ENCODE measurements around the gene HSPB7.
"Not testable (repeated sequence)": the region's sequence is repeated elsewhere in the genome, so short reads cannot be mapped to it uniquely, and the experiment has no call there.

Gene HSPB7

GRCh38 chr1:16029288-16029687 lies 11.4 kb upstream of the HSPB7 start:
- Histone ChIP-seq H3K79me2 (ENCODE audit: control insufficient read depth, insufficient read depth, low read length, poor library complexity) (no peaks in the 10 kb centered on the region), H3K14ac (ENCODE audit: low read length) (no peak overlapping the region), H3K79me1 (ENCODE audit: low read length) (no peaks in the 10 kb centered on the region), H3K27ac (ENCODE audit: low read depth, low read length) (no peak overlapping the region), H3K9ac (ENCODE audit: low read length) (no peak overlapping the region), H4K12ac (ENCODE audit: low read depth, low read length) (no peak overlapping the region), H2AFZ (ENCODE audit: insufficient read depth, low read length, poor library complexity) (no peak overlapping the region), H3K4me1 (ENCODE audit: control insufficient read depth in 1 of 2, insufficient read depth in 2 of 2, low read length in 2 of 2) (peaks cover 2 to 5% of the 10 kb centered on the region in 2 experiments), H3K18ac (ENCODE audit: low read length) (no peak overlapping the region), H3K4me3 (ENCODE audit: low read depth, low read length) (no peak overlapping the region), H2BK12ac (ENCODE audit: low read length) (no peak overlapping the region), H4K8ac (ENCODE audit: low read depth, low read length) (no peak overlapping the region), H3K36me3 (ENCODE audit: control insufficient read depth in 1 of 2, insufficient read depth in 2 of 2, low read length in 2 of 2) (no peaks in the 10 kb centered on the region), H3K4ac (ENCODE audit: low read depth, low read length) (no peak overlapping the region), H3K23ac (ENCODE audit: low read length) (no peak overlapping the region), H3K27me3 (ENCODE audit: insufficient read depth, low read length) (no peaks in the 10 kb centered on the region), H3K4me2 (ENCODE audit: low read length) (no peak overlapping the region), H3K9me3 (ENCODE audit: insufficient read depth, low read depth, low read length) (no peaks in the 10 kb centered on the region), H2BK5ac (ENCODE audit: low read depth, low read length, poor library complexity) (no peak overlapping the region), H4K91ac (ENCODE audit: low read depth, low read length) (no peak overlapping the region), H2AK5ac (ENCODE audit: low read length) (no peak overlapping the region), H2BK120ac (ENCODE audit: insufficient read depth, low read length, poor library complexity) (no peak overlapping the region)
- no peak for DNase-seq
- no CpG with 5 or more reads among the region's 1 CpG for WGBS (ENCODE audit: extremely low coverage, insufficient coverage, insufficient read length)

- H4K8ac ChIP-seq (ENCODE audit: low read depth, low read length); H3K79me2 ChIP-seq (ENCODE audit: control insufficient read depth, insufficient read depth, low read length, poor library complexity); H2BK12ac ChIP-seq (ENCODE audit: low read length); H3K18ac ChIP-seq (ENCODE audit: low read length); H4K12ac ChIP-seq (ENCODE audit: low read depth, low read length); H3K9ac ChIP-seq (ENCODE audit: low read length); H3K4ac ChIP-seq (ENCODE audit: low read depth, low read length); H3K23ac ChIP-seq (ENCODE audit: low read length); H3K36me3 ChIP-seq (ENCODE audit: control insufficient read depth in 1 of 2, insufficient read depth in 2 of 2, low read length in 2 of 2); H2BK5ac ChIP-seq (ENCODE audit: low read depth, low read length, poor library complexity); H3K27ac ChIP-seq (ENCODE audit: low read depth, low read length); H3K4me2 ChIP-seq (ENCODE audit: low read length); H3K79me1 ChIP-seq (ENCODE audit: low read length); H2BK120ac ChIP-seq (ENCODE audit: insufficient read depth, low read length, poor library complexity); H2AFZ ChIP-seq (ENCODE audit: insufficient read depth, low read length, poor library complexity); DNase-seq; H3K14ac ChIP-seq (ENCODE audit: low read length); H2AK5ac ChIP-seq (ENCODE audit: low read length); H3K4me3 ChIP-seq (ENCODE audit: low read depth, low read length); H3K9me3 ChIP-seq (ENCODE audit: insufficient read depth, low read depth, low read length); H3K27me3 ChIP-seq (ENCODE audit: insufficient read depth, low read length); H4K91ac ChIP-seq (ENCODE audit: low read depth, low read length); H3K4me1 ChIP-seq (ENCODE audit: control insufficient read depth in 1 of 2, insufficient read depth in 2 of 2, low read length in 2 of 2): not testable (repeated sequence)
- WGBS (ENCODE audit: extremely low coverage, insufficient coverage, insufficient read length), result no CpG with 5 or more reads among the region's 13 CpGs
These were observed 11.1 kb upstream of the HSPB7 start for GRCh38 chr1:16029003-16029268.

- no peaks in the 10 kb centered on the region for H3K79me2 ChIP-seq (ENCODE audit: control insufficient read depth, insufficient read depth, low read length, poor library complexity)
- H3K36me3 ChIP-seq (ENCODE audit: control insufficient read depth in 1 of 2, insufficient read depth in 2 of 2, low read length in 2 of 2), result no peaks in the 10 kb centered on the region
- H3K4ac ChIP-seq (ENCODE audit: low read depth, low read length), result no peak overlapping the region
- H2BK12ac ChIP-seq (ENCODE audit: low read length), result no peak overlapping the region
- no peak overlapping the region for H3K18ac ChIP-seq (ENCODE audit: low read length)
- no peak overlapping the region for H3K27ac ChIP-seq (ENCODE audit: low read depth, low read length)
- H4K91ac ChIP-seq (ENCODE audit: low read depth, low read length), result no peak overlapping the region
- no peak overlapping the region for H3K23ac ChIP-seq (ENCODE audit: low read length)
- H2BK5ac ChIP-seq (ENCODE audit: low read depth, low read length, poor library complexity), result no peak overlapping the region
- no peak overlapping the region for H2AK5ac ChIP-seq (ENCODE audit: low read length)
- no peaks in the 10 kb centered on the region for H3K9me3 ChIP-seq (ENCODE audit: insufficient read depth, low read depth, low read length)
- H2AFZ ChIP-seq (ENCODE audit: insufficient read depth, low read length, poor library complexity), result no peak overlapping the region
- no peaks in the 10 kb centered on the region for H3K79me1 ChIP-seq (ENCODE audit: low read length)
- H4K8ac ChIP-seq (ENCODE audit: low read depth, low read length), result no peak overlapping the region
- no peaks in the 10 kb centered on the region for H3K27me3 ChIP-seq (ENCODE audit: insufficient read depth, low read length)
- DNase-seq, result no peak
- no peak overlapping the region for H2BK120ac ChIP-seq (ENCODE audit: insufficient read depth, low read length, poor library complexity)
- no peak overlapping the region for H3K9ac ChIP-seq (ENCODE audit: low read length)
- H3K4me2 ChIP-seq (ENCODE audit: low read length), result no peak overlapping the region
- peaks cover 2 to 5% of the 10 kb centered on the region in 2 experiments for H3K4me1 ChIP-seq (ENCODE audit: control insufficient read depth in 1 of 2, insufficient read depth in 2 of 2, low read length in 2 of 2)
- no peak overlapping the region for H3K4me3 ChIP-seq (ENCODE audit: low read depth, low read length)
- H3K14ac ChIP-seq (ENCODE audit: low read length), result no peak overlapping the region
- H4K12ac ChIP-seq (ENCODE audit: low read depth, low read length), result no peak overlapping the region
- no CpG with 5 or more reads among the region's 19 CpGs for WGBS (ENCODE audit: extremely low coverage, insufficient coverage, insufficient read length)
These were observed 10.6 kb upstream of the HSPB7 start for GRCh38 chr1:16028237-16029002.

GRCh38 chr1:16026723-16027484 lies 9.1 kb upstream of the HSPB7 start:
- H3K23ac ChIP-seq (ENCODE audit: low read length), result no peak overlapping the region
- H3K79me2 ChIP-seq (ENCODE audit: control insufficient read depth, insufficient read depth, low read length, poor library complexity), result no peaks in the 10 kb centered on the region
- H4K12ac ChIP-seq (ENCODE audit: low read depth, low read length), result no peak overlapping the region
- no peak overlapping the region for H3K27ac ChIP-seq (ENCODE audit: low read depth, low read length)
- no peak overlapping the region for H2AK5ac ChIP-seq (ENCODE audit: low read length)
- no peak overlapping the region for H4K91ac ChIP-seq (ENCODE audit: low read depth, low read length)
- no peak overlapping the region for H3K4me3 ChIP-seq (ENCODE audit: low read depth, low read length)
- no peak overlapping the region for H3K18ac ChIP-seq (ENCODE audit: low read length)
- H2BK12ac ChIP-seq (ENCODE audit: low read length), result no peak overlapping the region
- H3K27me3 ChIP-seq (ENCODE audit: insufficient read depth, low read length), result no peaks in the 10 kb centered on the region
- no peak overlapping the region for H2BK5ac ChIP-seq (ENCODE audit: low read depth, low read length, poor library complexity)
- peak overlapping the region; percentile 64 for H3K4me2 ChIP-seq (ENCODE audit: low read length)
- no peak for DNase-seq
- H3K79me1 ChIP-seq (ENCODE audit: low read length), result no peaks in the 10 kb centered on the region
- H3K4ac ChIP-seq (ENCODE audit: low read depth, low read length), result no peak overlapping the region
- H3K14ac ChIP-seq (ENCODE audit: low read length), result no peak overlapping the region
- no peak overlapping the region for H2BK120ac ChIP-seq (ENCODE audit: insufficient read depth, low read length, poor library complexity)
- H3K36me3 ChIP-seq (ENCODE audit: control insufficient read depth in 1 of 2, insufficient read depth in 2 of 2, low read length in 2 of 2), result no peaks in the 10 kb centered on the region
- peaks cover 2 to 5% of the 10 kb centered on the region in 2 experiments for H3K4me1 ChIP-seq (ENCODE audit: control insufficient read depth in 1 of 2, insufficient read depth in 2 of 2, low read length in 2 of 2)
- H2AFZ ChIP-seq (ENCODE audit: insufficient read depth, low read length, poor library complexity), result no peak overlapping the region
- no CpG with 5 or more reads among the region's 33 CpGs for WGBS (ENCODE audit: extremely low coverage, insufficient coverage, insufficient read length)
- H3K9me3 ChIP-seq (ENCODE audit: insufficient read depth, low read depth, low read length), result peaks cover 2% of the 10 kb centered on the region
- H3K9ac ChIP-seq (ENCODE audit: low read length), result peak overlapping the region; percentile 63
- H4K8ac ChIP-seq (ENCODE audit: low read depth, low read length), result no peak overlapping the region
